ENCODE results near the gene ODF2L.

ODF2L gene

DNA sequence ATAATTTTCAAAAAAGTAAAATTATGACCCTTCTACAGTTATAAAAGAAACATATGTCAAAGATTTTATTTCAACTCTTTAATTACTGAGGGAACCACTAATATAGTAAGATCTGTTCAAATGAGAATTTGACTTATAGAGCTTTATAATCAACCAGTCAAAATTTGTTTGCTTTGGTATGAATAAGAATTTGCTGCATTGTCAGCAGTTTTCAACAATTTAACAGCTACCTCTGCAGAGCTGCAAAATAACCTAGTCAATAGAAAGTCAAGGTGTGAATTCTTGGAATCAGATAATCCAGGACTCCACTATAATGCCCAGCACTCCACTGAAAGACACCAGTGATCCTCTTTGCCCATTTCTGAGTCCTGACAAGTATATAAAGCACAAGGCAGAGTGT, 78.2 kb downstream of the ODF2L start:
- no peak for DNase-seq (ENCODE audit: low read depth)

- DNase-seq (ENCODE audit: low read depth) = no peak
These were observed 90.4 kb downstream of the ODF2L start for GRCh38 chr1:86305731-86306130.

DNA sequence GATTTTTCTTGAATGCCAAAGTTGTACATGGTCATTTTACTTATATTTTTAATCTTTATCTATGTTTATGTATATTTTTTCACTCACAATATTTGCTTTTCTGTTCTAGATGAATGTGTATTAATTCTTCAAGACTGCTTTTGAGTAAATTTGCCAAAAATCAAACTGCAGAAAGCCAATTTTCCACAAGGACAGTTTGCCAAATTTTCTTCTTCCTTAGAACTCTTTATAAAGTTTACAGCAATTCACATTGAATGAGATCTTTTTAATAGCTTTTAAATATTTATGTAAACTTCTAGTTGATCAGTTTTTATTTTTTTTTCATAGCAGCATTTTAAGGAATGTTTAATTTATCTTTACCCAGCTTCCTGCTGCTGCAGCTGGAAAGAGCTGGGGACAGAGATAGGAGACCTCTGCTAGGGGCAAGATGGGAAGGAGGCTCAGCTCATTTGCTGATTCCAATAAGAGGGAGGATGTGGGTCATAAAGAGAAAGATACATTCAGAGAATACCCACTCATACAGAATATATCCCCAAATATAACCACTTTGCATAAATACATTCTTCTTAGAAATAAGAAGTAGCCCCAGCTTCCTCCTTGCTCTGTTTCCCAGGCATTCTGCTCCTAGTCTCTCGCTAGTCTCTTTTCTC, 93.0 kb downstream of the ODF2L start:
- no peak for DNase-seq (ENCODE audit: low read depth)

Data from activated T-cell treated with anti-CD3 and anti-CD28 coated beads for 48 hours (primary cell).